HG03571 (cell line): ENCODE data around the gene RNU6-9.
"Not testable (repeated sequence)": the region's sequence is repeated elsewhere in the genome, so short reads cannot be mapped to it uniquely, and the experiment has no call there.

ENCODE experiments used
- ATAC-seq: cut with Tn5 transposase; IDR thresholded peaks from one replicate; pipeline ENCODE4 v1.9.1; 2021; ENCODE audit not compliant: unreplicated experiment

The RNU6-9 gene

DNA sequence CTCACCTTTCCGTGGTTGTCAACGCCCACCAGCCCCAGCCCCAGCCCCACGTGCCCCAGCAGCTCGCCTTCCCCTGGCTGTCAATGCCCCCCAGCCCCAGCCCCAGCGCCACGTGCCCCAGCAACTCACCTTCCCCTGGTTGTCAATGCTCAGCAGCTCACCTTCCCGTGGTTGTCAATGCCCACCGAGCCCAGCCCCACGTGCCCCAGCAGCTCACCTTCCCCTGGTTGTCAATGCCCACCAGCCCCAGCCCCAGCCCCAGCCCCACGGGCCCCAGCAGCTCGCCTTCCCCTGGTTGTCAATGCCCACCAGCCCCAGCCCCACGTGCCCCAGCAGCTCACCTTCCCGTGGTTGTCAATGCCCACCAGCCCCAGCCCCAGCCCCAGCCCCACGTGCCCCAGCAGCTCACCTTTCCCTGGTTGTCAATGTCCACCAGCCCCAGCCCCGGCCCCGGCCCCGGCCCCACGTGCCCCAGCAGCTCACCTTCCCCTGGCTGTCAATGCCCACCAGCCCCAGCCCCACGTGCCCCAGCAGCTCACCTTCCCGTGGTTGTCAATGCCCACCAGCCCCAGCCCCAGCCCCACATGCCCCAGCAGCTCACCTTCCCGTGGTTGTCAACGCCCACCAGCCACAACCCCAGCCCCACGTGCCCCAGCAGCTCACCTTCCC, 15.2 kb upstream of the RNU6-9 start:
- not testable (repeated sequence) for ATAC-seq

DNA sequence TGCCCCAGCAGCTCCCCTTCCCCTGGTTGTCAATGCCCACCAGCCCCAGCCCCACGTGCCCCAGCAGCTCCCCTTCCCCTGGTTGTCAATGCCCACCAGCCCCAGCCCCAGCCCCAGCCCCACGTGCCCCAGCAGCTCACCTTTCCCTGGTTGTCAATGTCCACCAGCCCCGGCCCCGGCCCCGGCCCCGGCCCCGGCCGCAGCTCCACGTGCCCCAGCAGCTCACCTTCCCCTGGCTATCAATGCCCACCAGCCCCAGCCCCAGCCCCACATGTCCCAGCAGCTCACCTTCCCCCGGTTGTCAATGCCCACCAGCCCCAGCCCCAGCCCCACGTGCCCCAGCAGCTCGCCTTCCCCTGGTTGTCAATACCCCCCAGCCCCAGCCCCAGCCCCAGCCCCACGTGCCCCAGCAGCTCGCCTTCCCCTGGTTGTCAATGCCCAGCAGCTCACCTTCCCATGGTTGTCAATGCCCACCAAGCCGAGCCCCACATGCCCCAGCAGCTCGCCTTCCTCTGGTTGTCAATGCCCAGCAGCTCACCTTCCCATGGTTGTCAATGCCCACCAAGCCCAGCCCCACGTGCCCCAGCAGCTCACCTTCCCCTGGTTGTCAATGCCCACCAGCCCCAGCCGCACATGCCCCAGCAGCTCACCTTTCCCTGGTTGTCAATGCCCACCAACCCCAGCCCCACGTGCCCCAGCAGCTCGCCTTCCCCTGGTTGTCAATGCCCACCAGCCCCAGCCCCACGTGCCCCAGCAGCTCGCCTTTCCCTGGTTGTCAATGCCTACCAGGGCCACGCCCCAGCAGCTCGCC, 14.3 kb upstream of the RNU6-9 start:
- ATAC-seq: not testable (repeated sequence)

DNA sequence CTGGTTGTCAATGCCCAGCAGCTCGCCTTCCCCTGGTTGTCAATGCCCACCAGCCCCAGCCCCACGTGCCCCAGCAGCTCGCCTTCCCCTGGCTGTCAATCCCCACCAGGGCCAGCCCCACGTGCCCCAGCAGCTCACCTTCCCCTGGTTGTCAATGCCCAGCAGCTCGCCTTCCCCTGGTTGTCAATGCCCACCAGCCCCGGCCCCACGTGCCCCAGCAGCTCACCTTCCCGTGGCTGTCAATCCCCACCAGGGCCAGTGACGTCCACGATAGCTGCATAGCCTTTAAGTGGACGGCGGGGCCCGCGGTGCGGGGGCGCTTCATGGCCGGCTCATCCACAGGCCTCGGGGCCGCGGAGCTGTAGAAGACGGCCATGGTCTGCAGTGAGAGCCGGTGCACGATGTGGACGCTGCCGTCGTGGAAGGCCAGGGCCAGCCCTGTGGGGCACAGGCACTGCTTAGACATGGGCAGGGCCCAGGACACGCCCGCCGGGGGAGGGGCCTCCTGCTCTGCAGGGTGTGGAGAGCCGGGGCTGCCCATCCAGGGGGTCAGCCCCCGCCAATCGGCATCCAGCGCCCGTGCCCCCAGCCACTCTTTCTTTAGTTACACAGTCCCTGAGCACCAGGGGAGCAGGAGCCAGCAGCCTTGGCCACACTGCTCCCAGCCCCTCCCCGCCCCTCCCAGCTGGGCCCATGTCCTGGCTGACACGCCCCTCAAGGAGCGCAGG, 13.4 kb upstream of the RNU6-9 start:
- no peak for ATAC-seq

DNA sequence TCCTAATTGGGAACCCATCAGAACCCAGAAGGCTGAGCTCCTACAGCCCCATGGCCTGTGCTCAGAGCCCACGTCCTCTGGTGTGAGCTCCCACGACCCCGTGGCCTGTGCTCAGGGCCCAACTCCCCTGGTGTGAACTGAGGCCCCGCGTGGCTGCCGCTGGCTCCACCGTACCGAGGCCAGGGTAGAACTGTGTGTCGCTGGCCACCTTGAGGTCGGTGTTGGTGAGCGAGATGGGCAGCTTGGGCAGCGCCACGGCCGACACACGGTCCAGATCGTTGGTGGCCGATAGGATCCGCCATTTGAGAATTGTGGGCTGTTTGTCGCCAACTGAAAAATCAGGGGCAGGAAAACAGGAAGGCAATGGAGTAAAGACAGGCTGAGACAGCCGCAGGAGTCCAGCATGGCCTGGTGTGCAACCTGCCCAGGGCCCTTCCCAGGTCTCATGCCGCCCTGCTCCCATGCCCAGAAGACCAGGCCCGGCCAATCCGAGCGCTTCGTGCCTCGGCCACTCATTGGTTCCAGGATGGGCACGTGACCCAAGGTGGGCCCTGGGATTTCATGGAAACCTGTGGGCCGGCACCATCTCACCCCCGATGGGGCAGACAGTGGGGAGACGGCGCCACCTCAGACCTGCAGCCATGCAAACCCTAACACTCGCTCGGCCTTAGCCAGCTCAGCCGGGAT, 11.8 kb upstream of the RNU6-9 start:
- ATAC-seq: no peak

DNA sequence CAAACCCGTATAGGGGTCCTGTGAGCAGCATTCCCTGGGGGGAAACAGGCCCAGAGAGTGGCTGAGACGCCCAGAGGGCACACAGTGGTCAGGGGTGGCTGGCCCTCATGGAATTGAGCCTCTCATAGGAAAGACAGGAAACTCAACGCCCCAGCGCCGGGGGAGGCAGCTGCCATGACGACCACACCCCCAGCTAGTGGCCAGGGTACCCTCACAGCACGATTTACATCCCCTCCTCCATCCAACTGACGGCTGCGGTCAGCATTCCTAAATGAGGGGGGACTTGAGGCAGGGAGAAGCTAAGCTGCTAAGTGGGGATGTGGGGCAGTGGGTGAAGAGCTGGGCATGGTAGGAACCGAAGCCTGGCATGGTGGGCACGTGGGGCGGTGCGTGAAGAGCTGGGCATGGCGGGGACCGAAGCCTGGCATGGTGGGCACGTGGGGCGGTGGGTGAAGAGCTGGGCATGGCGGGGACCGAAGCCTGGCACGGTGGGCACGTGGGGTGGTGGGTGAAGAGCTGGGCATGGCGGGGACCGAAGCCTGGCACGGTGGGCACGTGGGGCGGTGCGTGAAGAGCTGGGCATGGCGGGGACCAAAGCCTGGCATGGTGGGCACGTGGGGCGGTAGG, 10.3 kb upstream of the RNU6-9 start:
- no peak for ATAC-seq

DNA sequence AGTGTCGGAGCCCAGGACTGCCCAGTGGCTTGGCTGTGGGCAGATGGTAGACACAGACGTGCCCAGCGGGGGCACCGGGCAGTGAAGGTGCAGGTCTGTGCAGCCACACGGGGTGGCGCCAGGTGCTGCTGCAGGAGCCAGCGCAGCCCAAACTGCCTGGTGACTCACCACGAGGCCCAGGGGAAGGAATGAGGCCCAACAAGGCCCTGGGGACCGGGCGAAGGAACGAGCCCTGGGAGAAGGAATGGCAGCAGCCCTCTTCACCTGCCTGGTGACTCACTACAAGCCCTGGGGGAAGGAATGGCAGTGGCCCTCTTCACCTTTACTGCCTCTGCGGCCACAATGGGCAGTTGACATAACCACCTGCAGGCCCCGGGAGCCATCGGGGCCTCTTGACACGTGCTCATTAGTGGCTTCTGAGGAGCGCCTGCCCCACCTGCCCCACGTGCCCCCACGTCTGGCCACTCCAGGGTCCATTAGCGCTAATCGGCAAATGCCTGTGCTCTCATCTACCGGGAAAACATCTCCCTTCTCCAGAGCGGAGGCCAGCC, 9.5 kb upstream of the RNU6-9 start:
- ATAC-seq: no peak

DNA sequence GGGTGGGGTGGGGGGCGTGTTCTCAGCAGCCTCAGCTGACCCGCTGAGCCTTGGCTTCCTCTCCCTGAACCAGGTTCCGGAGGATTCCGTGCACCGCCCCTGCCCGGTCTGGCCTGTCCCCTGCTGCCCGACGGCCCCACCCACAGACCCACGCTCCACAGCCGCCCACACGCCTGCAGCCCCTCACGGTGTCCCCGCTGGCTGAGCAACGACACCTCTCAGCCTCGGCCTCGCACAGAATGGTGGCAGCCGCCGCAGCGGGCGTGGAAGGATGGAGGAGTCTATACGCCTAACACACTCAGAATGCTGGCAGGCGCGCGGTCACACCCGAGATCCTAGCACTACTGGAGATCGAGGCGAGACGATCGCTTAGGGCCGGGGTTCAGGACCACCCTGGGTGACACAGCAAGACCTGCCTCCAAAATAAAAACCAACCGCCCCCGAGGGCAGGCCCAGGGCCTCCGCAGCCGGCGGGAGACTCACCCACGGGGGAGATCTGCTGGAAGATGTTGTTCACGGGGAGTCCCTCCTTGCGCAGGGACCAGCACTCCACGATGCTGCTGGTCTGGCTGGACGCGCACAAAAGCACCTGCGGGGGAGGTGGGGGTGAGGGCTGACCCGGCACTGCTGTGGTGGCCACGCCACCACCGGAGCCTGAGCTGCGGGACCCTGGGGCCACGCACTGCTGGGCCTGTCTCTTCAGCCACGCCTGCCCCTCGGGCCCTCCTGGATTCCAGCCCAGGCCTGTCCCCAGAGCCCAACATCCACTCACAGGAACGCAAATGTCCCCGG, 8.7 kb upstream of the RNU6-9 start:
- no peak for ATAC-seq

DNA sequence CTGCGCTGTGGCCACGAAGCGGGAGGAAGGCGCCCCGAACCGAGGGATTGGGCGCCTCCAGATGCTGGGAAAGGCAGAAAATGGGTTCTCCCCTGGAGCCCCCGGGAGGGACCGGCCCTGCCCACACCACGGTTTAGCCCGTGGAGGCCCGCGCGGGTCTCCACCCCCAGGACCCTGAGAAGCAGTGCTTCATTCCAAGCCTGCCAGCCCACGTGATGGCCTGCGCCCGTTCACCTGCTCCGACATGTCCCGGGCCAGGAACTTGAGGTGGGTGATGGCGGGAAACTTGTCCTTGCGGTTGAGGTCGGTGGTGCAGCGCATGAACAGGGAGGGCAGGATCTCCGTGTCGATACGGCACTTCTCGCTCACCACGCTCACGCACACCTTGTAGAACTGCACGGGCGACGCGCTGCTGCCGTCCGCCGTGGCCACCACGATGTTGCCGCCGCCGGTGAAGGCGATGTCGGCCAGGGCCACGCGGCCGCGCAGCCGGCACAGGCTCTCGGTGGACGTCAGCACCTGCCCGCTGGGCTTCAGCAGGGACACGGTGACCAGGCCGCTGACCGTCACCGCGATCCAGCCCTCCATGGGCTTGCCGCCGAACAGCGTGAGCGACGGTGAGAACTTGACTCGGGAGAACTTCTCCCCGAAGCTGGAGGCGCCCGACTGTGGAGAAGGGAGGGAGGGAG, 7.6 kb upstream of the RNU6-9 start:
- no peak for ATAC-seq

DNA sequence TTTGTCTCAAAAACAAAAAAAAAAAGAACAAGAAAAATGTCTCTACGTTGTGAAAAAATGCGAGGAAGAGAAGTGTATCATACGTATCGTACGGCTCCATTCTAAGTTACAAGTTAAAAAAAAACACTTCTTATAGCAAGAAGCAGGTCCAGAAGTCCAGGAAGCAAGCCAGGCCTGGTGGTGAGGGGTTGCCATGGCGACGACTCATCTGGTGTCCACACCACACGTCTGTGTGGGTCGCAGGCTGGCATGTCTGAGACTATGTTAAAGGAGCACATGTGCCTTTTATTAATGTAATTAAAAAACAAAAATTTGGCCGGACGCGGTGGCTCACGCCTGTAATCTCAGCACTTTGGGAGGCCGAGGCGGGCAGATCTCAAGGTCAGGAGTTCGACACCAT, 6.2 kb upstream of the RNU6-9 start:
- ATAC-seq: no peak

DNA sequence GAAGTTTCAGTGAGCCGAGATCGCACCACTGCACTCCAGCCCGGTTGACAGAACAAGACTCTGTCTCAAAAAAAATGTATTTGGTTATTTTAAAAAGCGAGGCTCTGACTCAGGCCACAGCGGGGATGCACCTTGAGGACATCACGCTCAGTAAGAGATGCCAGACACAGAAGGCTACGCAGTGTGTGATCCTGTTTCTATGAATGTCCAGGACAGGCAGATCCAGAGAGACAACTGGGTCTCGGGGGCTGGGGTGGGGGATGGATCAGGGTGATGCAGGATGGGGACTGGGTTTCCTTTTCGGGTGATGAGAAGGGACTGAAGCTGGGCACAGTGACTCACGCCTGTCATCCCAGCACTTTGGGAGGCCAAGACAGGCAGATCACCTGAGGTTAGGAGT, 5.7 kb upstream of the RNU6-9 start:
- ATAC-seq: no peak

DNA sequence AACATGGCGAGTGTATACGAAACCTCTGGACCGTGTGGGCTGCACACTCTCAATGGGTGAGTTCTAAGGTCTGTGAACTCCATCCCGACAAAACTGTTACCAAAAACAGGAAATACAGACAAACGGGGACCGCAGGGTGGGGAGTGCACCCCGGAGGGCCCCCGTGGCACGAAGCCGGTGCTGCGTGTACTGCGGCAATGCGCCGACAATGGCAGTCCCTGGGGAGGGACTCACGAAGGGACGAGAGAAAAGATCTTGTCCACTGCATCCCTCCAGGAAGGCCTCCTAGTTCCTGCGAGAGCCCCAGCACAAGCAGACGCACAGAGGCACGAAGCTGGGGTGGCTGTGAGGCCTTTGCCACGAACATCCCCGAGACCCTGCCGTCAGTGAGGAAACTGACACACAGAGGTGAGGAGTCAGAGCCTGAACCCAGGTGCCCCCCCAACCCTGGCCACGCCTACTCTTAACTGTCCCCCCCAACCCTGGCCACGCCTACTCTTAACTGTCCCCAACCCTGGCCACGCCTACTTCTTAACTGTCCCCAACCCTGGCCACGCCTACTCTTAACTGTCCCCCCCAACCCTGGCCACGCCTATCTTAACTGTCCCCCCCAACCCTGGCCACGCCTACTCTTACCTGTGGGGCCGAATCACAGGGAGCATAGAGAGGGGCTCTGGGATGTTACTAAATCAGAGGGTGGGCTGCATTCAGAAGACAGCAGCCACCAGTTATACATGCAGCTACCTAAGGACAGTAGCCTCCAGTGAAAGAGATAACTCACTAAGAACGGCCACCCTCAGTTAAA, 4.5 kb upstream of the RNU6-9 start:
- ATAC-seq: no peak

DNA sequence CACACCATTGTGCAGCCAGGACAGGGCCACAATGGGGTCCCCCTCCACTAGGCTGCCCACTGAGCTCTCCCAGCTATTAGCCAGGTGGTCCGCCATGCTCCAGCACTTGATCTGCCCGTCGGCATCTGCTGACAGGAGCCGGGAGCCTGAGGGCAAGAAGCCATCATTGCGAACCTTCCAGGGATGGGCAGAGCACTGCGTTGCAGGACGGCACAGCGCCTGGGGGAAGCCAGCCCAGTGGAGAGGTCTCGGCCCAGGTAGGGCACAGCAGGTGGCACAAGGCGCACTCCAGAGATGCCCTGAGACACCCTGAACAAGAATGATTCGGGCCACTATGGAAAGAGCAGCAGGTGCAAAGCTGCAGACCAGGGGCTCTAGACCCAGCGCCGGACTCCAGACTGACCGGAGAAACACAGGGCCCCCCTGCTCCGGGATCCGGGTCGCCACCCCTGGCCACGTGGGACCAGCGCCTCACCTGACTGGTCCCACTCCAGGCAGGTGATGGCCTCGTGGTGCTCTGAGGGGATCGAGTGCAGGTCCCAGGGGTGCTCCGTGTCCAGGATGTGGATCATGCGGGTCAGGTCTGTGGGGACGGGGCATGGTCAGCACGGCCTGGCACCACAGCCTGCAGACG, 3.5 kb upstream of the RNU6-9 start:
- no peak for ATAC-seq

DNA sequence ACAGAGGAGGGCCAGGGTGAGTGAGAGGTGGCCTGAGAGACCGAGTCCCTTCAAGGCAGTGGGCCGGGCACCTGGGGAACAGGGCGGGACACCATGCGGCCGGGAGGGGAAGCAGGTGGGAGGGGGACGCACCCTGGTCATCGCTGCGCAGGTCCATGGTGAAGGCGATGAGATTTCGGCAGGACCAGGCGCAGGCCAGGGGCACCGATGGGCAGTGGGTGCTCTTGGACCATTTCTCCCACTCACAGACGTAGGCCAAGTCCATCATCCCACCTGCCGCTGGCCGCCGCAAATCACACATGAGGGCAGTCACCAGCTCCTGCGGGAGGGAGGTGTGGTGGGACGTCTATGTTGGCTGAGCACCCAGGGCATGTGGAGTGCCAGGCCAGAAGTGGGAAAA, 2.5 kb upstream of the RNU6-9 start:
- ATAC-seq: no peak

DNA sequence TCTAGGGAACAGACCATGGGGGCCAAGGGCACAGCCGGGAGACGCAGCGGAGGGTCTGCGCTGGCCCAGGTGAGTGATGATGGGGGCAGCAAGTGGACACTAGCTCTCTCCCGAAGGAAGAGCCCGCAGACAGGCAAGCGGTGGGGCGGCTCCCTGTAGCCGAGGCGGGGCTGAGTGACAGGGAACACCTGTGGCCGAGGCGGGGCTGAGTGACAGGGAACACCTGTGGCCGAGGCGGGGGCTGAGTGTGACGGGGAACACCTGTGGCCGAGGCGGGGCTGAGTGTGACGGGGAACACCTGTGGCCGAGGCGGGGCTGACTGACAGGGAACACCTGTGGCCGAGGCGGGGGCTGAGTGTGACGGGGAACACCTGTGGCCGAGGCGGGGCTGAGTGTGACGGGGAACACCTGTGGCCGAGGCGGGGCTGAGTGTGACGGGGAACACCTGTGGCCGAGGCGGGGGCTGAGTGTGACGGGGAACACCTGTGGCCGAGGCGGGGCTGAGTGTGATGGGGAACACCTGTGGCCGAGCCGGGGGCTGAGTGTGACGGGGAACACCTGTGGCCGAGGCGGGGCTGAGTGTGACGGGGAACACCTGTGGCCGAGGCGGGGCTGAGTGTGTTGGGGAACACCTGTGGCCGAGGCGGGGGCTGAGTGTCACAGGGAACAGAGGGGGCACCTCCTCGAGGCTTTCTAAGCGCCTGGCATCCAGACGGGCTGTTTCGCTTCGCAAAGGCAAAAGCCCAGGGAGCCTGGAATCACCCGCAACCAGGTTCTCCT, 1.7 kb upstream of the RNU6-9 start:
- ATAC-seq: not testable (repeated sequence)

DNA sequence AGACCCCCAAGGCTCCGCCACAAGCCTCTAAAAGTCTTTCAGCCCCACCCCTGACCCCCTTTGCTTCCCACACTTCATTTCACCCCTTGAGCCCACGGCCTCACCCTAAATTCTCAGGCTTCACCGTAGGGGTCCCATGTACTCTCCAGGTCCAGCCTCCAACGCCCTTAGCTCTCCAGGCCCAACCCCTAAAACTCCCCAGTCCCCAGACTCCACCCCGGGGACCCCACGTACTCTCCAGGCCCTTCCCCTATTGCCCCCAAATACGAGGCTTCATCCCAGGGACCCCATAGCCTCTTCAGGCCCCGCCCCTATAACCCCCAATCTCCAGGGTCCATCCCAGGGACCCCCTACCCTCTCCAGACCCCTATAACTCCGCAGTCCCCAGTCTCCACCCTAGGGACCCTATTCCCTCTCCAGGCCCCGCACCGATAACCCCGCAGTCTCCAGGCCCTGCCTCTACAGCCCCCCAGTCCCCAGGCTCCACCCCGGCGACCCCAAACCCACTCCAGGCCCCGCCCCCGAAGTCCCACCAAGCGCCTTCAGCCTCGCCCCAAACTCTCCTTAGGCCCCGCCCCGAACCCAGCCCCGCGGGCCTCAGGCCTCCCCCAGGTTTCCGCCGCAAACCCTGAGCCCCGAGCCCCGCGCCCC, 916 bp upstream of the RNU6-9 start:
- no peak for ATAC-seq

DNA sequence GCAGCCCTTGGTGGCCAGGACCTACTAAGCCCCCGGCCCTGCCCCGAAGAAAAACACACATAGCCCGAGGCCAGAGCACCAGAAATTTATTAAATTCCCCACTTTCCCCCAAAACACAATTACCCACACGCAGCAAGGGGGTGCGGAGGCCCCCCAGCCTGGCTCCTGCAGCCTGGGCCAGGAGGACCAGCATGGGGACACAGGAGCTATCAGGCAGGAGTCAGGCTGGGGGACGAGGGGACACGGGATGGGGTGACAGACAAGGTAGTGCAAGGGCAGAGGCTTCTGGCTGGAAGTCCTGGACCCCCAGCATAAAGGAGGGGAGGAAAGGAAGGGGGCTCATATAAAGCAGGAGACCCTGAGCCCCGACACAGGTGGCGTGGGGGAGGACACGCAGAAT, 3.1 kb downstream of the RNU6-9 start:
- ATAC-seq: no peak

DNA sequence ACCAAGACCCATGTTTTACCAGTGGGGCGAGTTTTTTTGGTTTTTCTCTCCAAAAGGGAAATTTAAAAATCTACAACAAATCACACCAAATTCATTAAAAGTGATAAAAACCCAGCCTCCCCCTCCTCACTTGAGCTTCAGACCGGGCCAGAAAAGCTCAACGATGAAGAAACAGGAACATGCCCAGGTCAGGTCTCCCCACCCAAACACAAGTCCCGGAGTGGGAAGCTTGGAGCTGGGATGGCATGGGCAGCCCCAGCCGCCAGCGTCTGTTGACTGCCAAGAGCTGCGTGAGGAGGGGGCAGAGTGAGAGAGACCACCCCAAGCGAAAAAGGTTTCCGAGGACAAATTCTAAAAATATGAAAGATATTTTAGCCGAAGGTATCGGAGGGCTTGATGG, 3.7 kb downstream of the RNU6-9 start:
- no peak for ATAC-seq
